Uterus (tissue), 4 donors: ENCODE data around the gene RHOH. TPM values are rescaled to one million over a fixed set of nuclear protein-coding genes. Genes with fewer than 3 reads are reported as not detected.
"Not testable (repeated sequence)": the region's sequence is repeated elsewhere in the genome, so short reads cannot be mapped to it uniquely, and the experiment has no call there.

Source experiments
- DNase-seq, 2 donors: peaks; one replicate each; pipeline ENCODE4 v3.0.0-alpha.2; 2019 to 2020
- H3K27ac ChIP-seq, 2 donors: fragments of 200-600 bp; sonication (generic); 1 replicate in 1 of 2; 2 replicates in 1 of 2; pipeline ENCODE4 v1.5.1; 2016 to 2018
- H3K27me3 ChIP-seq, 2 donors: fragments of 200-600 bp; sonication (generic); one replicate each; pipeline ENCODE4 v1.5.1; 2018 to 2019; ENCODE audit warnings: control low read depth in 1 of 2
- H3K36me3 ChIP-seq, 2 donors: fragments of 200-600 bp; sonication (generic); one replicate each; pipeline ENCODE4 v1.5.1; 2019; ENCODE audit warnings: control low read depth in 1 of 2
- H3K4me1 ChIP-seq, 2 donors: fragments of 200-600 bp; sonication (generic); one replicate each; pipeline ENCODE4 v1.5.1; 2018 to 2019; ENCODE audit warnings: control low read depth in 1 of 2
- H3K4me3 ChIP-seq, 2 donors: fragments of 200-600 bp; sonication (generic); 1 replicate in 1 of 2; 2 replicates in 1 of 2; pipeline ENCODE4 v1.5.1; 2018 to 2019; ENCODE audit warnings: mild to moderate bottlenecking in 1 of 2
- H3K9me3 ChIP-seq, 2 donors: fragments of 200-600 bp; sonication (generic); one replicate each; pipeline ENCODE4 v1.5.1; 2019; ENCODE audit warnings: control low read depth in 1 of 2
- CTCF ChIP-seq, 4 experiments: fragments of 200-600 bp in 2 of 4; fragments of 450-650 bp in 2 of 4; sonication (generic) in 2 of 4; IDR thresholded peaks; one replicate each; pipeline ENCODE4 v1.5.1; 2016 to 2019; ENCODE audit warnings: antibody characterized with exemption in 4 of 4, mild to moderate bottlenecking in 2 of 4, moderate library complexity in 1 of 4
- POLR2A ChIP-seq, 2 donors: fragments of 450-650 bp; IDR thresholded peaks; one replicate each; pipeline ENCODE4 v1.6.1; 2016; ENCODE audit warnings: antibody characterized with exemption in 2 of 2, mild to moderate bottlenecking in 1 of 2, moderate library complexity in 1 of 2
- intact Hi-C: fragments of 100-400 bp; cut with DNase I; formaldehyde crosslinking; loops from one replicate; pipeline ENCODE4 v1.15.1; 2023; ENCODE audit warnings: low total_unique reads
- total RNA-seq, 4 donors: library from RNA; depleted of rRNA in 3 of 4; stranded (reverse); fragments of >200 nt in 3 of 4; gene quantifications; one replicate each; pipeline versions ENCODE4 v1.1.0 to v1.2.4, GENCODE V29; 2014 to 2023
- donor health status: DM: yes; HTN: yes; CAD: no.

Gene RHOH, protein sequence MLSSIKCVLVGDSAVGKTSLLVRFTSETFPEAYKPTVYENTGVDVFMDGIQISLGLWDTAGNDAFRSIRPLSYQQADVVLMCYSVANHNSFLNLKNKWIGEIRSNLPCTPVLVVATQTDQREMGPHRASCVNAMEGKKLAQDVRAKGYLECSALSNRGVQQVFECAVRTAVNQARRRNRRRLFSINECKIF
- total RNA-seq = 10 to 100 TPM in 1 of 4 donors, 1 to 10 TPM in 3; 1.5 to 37.1 (median 3.0) TPM

DNA sequence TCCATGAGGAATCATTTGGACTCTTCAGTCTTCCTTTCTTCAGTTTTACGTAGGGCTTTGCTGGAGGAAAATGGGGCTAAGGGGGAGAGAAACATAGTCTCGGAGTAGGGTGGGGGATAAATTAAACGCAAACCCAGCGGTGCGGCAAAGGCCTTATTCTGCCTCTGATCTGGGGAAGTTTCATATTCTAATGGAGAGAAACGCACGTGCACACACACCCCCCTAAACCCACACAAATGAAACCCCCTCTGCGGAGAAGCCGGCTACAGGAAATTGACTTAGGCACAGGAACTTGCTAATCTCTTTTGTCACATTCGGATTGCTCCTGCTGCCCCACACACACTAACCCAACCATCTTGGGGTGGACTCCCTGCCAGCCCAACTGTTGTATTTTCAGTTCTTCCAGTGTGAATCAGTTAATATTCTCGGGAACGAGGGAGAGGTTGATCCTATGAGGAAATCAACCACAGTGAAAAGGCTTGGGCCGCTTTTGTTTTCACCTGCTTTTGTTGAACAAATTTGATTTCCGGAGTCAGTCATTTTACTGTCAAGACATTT, at the start of gene RHOH:
TSS of gene RHOH (plus strand) at position 308 of the 558 bp plus-strand sequence. CDS start 46,356 bp downstream, outside the sequence.
- Histone ChIP-seq H3K36me3 (no peaks in the 10 kb centered on the region), H3K27me3 (no peaks in the 10 kb centered on the region), H3K27ac (no peak within 1 kb of the TSS), H3K9me3 (no peaks in the 10 kb centered on the region), H3K4me1 (no peaks in the 10 kb centered on the region), H3K4me3 (no peak within 1 kb of the TSS)
- intact Hi-C loops = no loop called here
- TF ChIP-seq CTCF (IDR thresholded peaks at IDR 0.05) = no peak
- no peak for TF ChIP-seq POLR2A (IDR thresholded peaks at IDR 0.05)
- DNase-seq = no peak

GRCh38 chr4:40147490-40147889, 49.3 kb upstream of the RHOH start:
- not testable (repeated sequence) for H3K9me3 ChIP-seq, H3K4me3 ChIP-seq, H3K27ac ChIP-seq, H3K27me3 ChIP-seq, H3K4me1 ChIP-seq, H3K36me3 ChIP-seq, DNase-seq
- intact Hi-C loops = loop anchor here (10.0 kb wide), 1 partner anchor 157 kb away; no protein-coding TSS in a partner anchor

DNA sequence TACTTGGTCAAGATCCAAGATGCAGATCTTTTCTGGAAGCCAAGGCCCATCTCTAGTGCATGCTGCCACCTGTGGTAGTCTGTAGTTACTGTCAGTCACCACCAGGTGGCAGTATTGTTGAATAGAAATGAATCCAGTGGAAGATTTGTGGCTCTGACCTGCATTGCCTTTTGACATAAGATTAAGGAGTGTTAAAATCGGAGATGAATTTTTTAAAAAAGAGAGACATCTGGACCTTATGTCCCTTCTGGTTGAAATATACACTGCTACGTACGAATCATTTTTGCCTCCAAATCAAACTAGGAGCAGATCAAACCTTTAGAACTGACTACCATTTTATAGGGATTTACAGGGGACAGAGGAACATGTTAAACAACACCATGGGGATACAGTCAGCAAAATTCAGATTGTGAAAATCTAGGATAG, 46.9 kb upstream of the RHOH start:
- Histone ChIP-seq H3K9me3 (no peaks in the 10 kb centered on the region), H3K27ac (no peak overlapping the region), H3K4me3 (no peak overlapping the region), H3K36me3 (no peaks in the 10 kb centered on the region), H3K27me3 (no peaks in the 10 kb centered on the region), H3K4me1 (no peaks in the 10 kb centered on the region)
- TF ChIP-seq POLR2A (IDR thresholded peaks at IDR 0.05) = no peak
- peak; percentile 71 to 76 (median 75) for TF ChIP-seq CTCF (IDR thresholded peaks at IDR 0.05)
- intact Hi-C loops = loop anchor here (10.0 kb wide), 1 partner anchor 155 kb away; no protein-coding TSS in a partner anchor
- DNase-seq = peak; percentile 35 to 59

- no peaks in the 10 kb centered on the region for H3K4me1 ChIP-seq
- no peaks in the 10 kb centered on the region for H3K27me3 ChIP-seq
- intact Hi-C loops = no loop called here
- TF ChIP-seq CTCF (IDR thresholded peaks at IDR 0.05) (no peak), POLR2A (IDR thresholded peaks at IDR 0.05) (no peak)
- H3K27ac ChIP-seq = no peak overlapping the region
- H3K36me3 ChIP-seq = no peaks in the 10 kb centered on the region
- DNase-seq = no peak
- no peak overlapping the region for H3K4me3 ChIP-seq
- no peaks in the 10 kb centered on the region for H3K9me3 ChIP-seq
Observed at GRCh38 chr4:40150932-40151331, 45.9 kb upstream of the RHOH start.

DNA sequence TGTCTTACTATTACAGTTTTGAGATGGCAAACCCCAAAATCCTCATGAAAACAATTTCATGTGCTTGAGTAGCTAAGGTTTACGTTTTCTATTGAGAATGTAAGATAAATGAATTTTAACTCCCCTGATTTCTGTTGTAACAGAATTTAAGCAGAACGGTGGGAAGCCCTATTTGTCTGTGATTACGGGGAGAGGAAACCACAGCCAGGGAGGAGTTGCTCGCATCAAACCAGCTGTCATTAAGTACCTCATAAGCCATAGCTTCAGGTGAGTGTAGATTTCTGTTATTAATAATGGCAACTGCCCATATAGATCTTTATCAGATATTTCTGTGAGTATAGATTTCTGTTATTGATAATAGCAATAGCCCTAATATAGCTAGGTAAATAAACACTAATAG, 44.2 kb upstream of the RHOH start:
- no peaks in the 10 kb centered on the region for H3K36me3 ChIP-seq
- no peak overlapping the region for H3K27ac ChIP-seq
- TF ChIP-seq POLR2A (IDR thresholded peaks at IDR 0.05) (no peak), CTCF (IDR thresholded peaks at IDR 0.05) (no peak)
- H3K9me3 ChIP-seq = no peaks in the 10 kb centered on the region
- no peak for DNase-seq
- H3K4me1 ChIP-seq = no peaks in the 10 kb centered on the region
- H3K27me3 ChIP-seq = no peaks in the 10 kb centered on the region
- intact Hi-C loops = no loop called here
- no peak overlapping the region for H3K4me3 ChIP-seq
